ENCODE results near the gene ADAMTSL1.

DNA sequence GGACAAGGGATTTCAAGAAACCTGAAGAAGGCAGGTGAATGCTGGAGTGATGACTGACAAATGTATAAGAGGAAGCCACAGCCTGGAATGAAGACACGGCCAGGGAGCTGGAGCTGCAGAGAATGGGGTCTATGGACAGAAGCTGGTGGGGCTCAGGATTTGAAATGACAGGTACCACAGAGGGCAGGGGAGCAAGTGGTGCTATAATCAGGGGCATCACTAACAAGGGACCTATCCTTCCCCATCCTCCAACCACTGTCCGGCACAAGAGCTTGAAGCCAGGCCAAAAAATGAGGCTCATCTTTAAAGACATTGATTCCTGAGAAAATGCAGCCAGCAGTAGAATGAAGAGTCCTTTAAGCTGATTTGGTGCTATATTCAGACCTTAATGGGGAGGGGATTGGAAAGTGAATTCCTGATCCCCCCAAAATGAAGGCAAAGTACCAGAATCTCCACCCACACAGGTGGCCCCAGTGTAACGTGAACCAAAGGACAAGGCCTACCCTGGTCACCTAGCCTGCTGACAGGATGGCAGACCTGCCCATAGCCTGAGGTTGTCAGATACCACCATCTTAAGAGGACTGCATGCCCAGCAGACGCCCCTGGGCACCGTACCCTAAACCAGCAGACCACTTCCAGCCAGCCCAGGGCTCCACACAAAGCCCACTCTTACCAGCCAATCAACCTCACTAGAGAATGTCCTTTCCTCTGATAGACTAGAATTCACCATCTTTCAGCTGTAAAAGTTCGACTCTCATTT lies 449.9 kb downstream of the ADAMTSL1 start:
- TF ChIP-seq, protein P1, sequence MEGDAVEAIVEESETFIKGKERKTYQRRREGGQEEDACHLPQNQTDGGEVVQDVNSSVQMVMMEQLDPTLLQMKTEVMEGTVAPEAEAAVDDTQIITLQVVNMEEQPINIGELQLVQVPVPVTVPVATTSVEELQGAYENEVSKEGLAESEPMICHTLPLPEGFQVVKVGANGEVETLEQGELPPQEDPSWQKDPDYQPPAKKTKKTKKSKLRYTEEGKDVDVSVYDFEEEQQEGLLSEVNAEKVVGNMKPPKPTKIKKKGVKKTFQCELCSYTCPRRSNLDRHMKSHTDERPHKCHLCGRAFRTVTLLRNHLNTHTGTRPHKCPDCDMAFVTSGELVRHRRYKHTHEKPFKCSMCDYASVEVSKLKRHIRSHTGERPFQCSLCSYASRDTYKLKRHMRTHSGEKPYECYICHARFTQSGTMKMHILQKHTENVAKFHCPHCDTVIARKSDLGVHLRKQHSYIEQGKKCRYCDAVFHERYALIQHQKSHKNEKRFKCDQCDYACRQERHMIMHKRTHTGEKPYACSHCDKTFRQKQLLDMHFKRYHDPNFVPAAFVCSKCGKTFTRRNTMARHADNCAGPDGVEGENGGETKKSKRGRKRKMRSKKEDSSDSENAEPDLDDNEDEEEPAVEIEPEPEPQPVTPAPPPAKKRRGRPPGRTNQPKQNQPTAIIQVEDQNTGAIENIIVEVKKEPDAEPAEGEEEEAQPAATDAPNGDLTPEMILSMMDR (IDR thresholded peaks at IDR 0.05): no peak
- no peak for TF ChIP-seq POLR2A (IDR thresholded peaks at IDR 0.05)
- no peak for TF ChIP-seq POLR2AphosphoS5 (IDR thresholded peaks at IDR 0.05)
- TF ChIP-seq EP300 (IDR thresholded peaks at IDR 0.05): no peak
